AG04450 (cell line): ENCODE results near the gene MED19. TPM values are rescaled to one million over a fixed set of nuclear protein-coding genes. Genes with fewer than 3 reads are reported as not detected.

Experiments used
- CTCF ChIA-PET: fragments of 300-600, 350-600 bp; formaldehyde crosslinking; extraction: SDS; loops from one replicate; lab custom pipeline; 2022; ENCODE audit warnings: antibody characterized with exemption, inconsistent platforms; lab: Charles Lee
- POLR2A ChIA-PET: fragments of 350-600 bp; formaldehyde crosslinking; extraction: SDS; loops from one replicate; lab custom pipeline; 2021; ENCODE audit warnings: antibody characterized with exemption, inconsistent platforms; lab: Yijun Ruan, JAX
- DNase-seq: peaks from one replicate; pipeline ENCODE4 v3.0.0-alpha.2; 2011; ENCODE audit warnings: low read depth, low spot score
- H3K27ac ChIP-seq: one replicate; pipeline ENCODE4 v1.5.1; 2012; ENCODE audit warnings: low read depth, low read length, control low read depth
- H3K27me3 ChIP-seq: one replicate; pipeline ENCODE4 v1.6.0; 2012; ENCODE audit warnings: low read length; ENCODE audit not compliant: control insufficient read depth, insufficient read depth
- H3K4me3 ChIP-seq: 2 replicates; pipeline ENCODE4 v1.5.1; 2011; ENCODE audit warnings: mild to moderate bottlenecking, low read depth, low read length, control low read depth
- H3K9me3 ChIP-seq: 2 replicates; pipeline ENCODE4 v1.5.1; 2012; ENCODE audit warnings: low read length; ENCODE audit not compliant: control insufficient read depth, insufficient read depth
- polyA plus RNA-seq: library from polyadenylated mRNA; depleted of rRNA; stranded (reverse); fragments of >200 nt; gene quantifications from 2 replicates; pipeline ENCODE4 v1.2.3, GENCODE V29; 2011
- TF ChIP-seq, protein P1 (sequence below): IDR thresholded peaks from 2 replicates; pipeline ENCODE4 v1.5.1; 2011; ENCODE audit warnings: low read depth, low read length, control low read depth, inconsistent platforms

MED19 gene
- polyA plus RNA-seq, 1 experiment, result 28.8 TPM

- no peak for DNase-seq
- Histone ChIP-seq H3K27me3 (no peaks in the 10 kb centered on the region), H3K4me3 (no peak overlapping the region), H3K27ac (no peak overlapping the region), H3K9me3 (no peaks in the 10 kb centered on the region)
- ChIA-PET POLR2A (interaction anchor here (0.5 kb wide), 1 partner anchor 85 kb away, joined by 8 read pairs; no protein-coding TSS in a partner anchor), CTCF (interaction anchor here (0.5 to 1.4 kb wide), 2 partner anchors 35 to 75 kb away, joined by 4 to 5 read pairs; no protein-coding TSS in a partner anchor)
- TF ChIP-seq, protein P1, sequence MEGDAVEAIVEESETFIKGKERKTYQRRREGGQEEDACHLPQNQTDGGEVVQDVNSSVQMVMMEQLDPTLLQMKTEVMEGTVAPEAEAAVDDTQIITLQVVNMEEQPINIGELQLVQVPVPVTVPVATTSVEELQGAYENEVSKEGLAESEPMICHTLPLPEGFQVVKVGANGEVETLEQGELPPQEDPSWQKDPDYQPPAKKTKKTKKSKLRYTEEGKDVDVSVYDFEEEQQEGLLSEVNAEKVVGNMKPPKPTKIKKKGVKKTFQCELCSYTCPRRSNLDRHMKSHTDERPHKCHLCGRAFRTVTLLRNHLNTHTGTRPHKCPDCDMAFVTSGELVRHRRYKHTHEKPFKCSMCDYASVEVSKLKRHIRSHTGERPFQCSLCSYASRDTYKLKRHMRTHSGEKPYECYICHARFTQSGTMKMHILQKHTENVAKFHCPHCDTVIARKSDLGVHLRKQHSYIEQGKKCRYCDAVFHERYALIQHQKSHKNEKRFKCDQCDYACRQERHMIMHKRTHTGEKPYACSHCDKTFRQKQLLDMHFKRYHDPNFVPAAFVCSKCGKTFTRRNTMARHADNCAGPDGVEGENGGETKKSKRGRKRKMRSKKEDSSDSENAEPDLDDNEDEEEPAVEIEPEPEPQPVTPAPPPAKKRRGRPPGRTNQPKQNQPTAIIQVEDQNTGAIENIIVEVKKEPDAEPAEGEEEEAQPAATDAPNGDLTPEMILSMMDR, result no peak
These were observed 32.6 kb downstream of the MED19 start for GRCh38 chr11:57679396-57679795.

DNA sequence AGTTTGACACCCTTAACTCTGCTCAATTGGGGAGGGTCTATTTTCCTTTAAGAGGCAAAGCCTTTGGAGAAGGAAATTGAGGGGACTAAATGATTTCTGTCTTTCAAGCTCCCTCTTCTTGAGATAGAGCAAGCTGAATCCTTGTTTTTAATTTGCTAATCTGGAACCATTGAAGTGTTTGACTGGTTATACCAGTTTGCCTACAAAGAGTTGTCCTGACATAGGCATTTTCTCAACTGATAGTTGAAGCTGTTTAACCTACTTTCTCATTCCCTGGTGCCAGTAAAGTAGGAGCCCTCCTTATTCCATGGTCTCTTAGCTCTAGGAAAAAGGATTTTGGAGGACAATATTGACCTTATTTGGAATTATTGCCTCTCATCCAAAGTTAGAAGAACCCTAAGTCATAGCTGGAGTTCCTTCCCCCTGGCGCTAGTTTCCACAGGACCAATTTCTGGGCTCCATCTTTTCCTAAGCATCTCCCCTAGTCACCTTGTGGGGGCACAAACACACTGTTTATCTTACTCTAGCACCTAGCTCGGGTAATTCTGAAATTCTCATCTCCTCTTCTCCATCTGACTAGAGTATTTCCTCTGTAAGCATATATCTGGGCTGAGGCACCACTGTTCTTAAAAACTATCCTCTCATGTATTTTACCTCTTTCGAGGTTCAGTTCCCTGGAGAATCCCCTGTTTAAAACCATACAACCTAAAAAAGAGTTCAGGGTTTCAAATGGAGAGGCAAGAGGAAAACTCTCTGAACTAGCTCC lies 36.7 kb downstream of the MED19 start:
- CTCF ChIA-PET, result interaction anchor here (0.7 to 1.5 kb wide), 3 partner anchors 182 to 850 kb away, joined by 3 to 6 read pairs (median 4); no protein-coding TSS in a partner anchor
- no peak for DNase-seq
- H3K4me3 ChIP-seq, result no peak overlapping the region
- TF ChIP-seq, protein P1, result no peak
- POLR2A ChIA-PET, result no interaction called here
- H3K27ac ChIP-seq, result no peak overlapping the region
- H3K9me3 ChIP-seq, result no peaks in the 10 kb centered on the region
- no peaks in the 10 kb centered on the region for H3K27me3 ChIP-seq

GRCh38 chr11:57674251-57674650 lies 37.8 kb downstream of the MED19 start:
- Histone ChIP-seq H3K27ac (no peak overlapping the region), H3K9me3 (no peaks in the 10 kb centered on the region), H3K27me3 (no peaks in the 10 kb centered on the region), H3K4me3 (no peak overlapping the region)
- TF ChIP-seq, protein P1, result no peak
- DNase-seq, result no peak
- ChIA-PET POLR2A (no interaction called here), CTCF (interaction anchor here (0.6 kb wide), 1 partner anchor 331 kb away, joined by 3 read pairs; no protein-coding TSS in a partner anchor)

- Histone ChIP-seq H3K4me3 (peak overlapping the region; percentile 94), H3K27ac (peak overlapping the region; percentile 92), H3K9me3 (no peaks in the 10 kb centered on the region; the same call in 1 of the 2 replicates), H3K27me3 (no peaks in the 10 kb centered on the region)
- ChIA-PET CTCF (interaction anchor here (1.0 kb wide), 1 partner anchor 36 kb away, joined by 6 read pairs; no protein-coding TSS in a partner anchor), POLR2A (interaction anchor here (0.6 kb wide), 1 partner anchor 39 kb away, joined by 3 read pairs; no protein-coding TSS in a partner anchor)
- TF ChIP-seq, protein P1, result no peak
- no peak for DNase-seq
These were observed 43.6 kb downstream of the MED19 start for GRCh38 chr11:57668434-57668782.
